ENCODE results near the gene LETMD1.
A peak's percentile ranks its signal among the peaks of the same experiment; 100 is the strongest.
"Not testable (repeated sequence)": the region's sequence is repeated elsewhere in the genome, so short reads cannot be mapped to it uniquely, and the experiment has no call there.

The LETMD1 gene

GRCh38 chr12:51047655-51048540, at the start of gene LETMD1:
Gene LETMD1, plus strand, starts transcription at chr12:51048327. Its CDS starts 30 bp downstream, at chr12:51048357.
- DNase-seq: peak; percentile 100

GRCh38 chr12:50999093-50999492, 49.0 kb upstream of the LETMD1 start:
- DNase-seq: no peak

- peak; percentile 65 for DNase-seq
These were observed 47.9 kb upstream of the LETMD1 start for GRCh38 chr12:51000245-51000644.

GRCh38 chr12:51001799-51002198, 46.3 kb upstream of the LETMD1 start:
- DNase-seq: no peak

GRCh38 chr12:51004504-51004903, 43.6 kb upstream of the LETMD1 start:
- no peak for DNase-seq

- no peak for DNase-seq
These were observed 43.1 kb upstream of the LETMD1 start for GRCh38 chr12:51005030-51005429.

GRCh38 chr12:51005671-51006070, 42.5 kb upstream of the LETMD1 start:
- DNase-seq: no peak

GRCh38 chr12:51008329-51009055, 39.6 kb upstream of the LETMD1 start:
- no peak for DNase-seq

GRCh38 chr12:51009056-51009440, 39.1 kb upstream of the LETMD1 start:
- DNase-seq: peak; percentile 34

- no peak for DNase-seq
These were observed 36.2 kb upstream of the LETMD1 start for GRCh38 chr12:51011955-51012354.

- DNase-seq: no peak
These were observed 35.4 kb upstream of the LETMD1 start for GRCh38 chr12:51012570-51013236.

- DNase-seq: no peak
These were observed 34.7 kb upstream of the LETMD1 start for GRCh38 chr12:51013441-51013840.

GRCh38 chr12:51014467-51014866, 33.7 kb upstream of the LETMD1 start:
- not testable (repeated sequence) for DNase-seq

GRCh38 chr12:51017452-51017851, 30.7 kb upstream of the LETMD1 start:
- no peak for DNase-seq

- DNase-seq: no peak
These were observed 29.2 kb upstream of the LETMD1 start for GRCh38 chr12:51018956-51019355.

- DNase-seq: no peak
These were observed 28.2 kb upstream of the LETMD1 start for GRCh38 chr12:51019927-51020326.

GRCh38 chr12:51020448-51021182, 27.5 kb upstream of the LETMD1 start:
- DNase-seq: no peak

GRCh38 chr12:51021694-51022093, 26.4 kb upstream of the LETMD1 start:
- no peak for DNase-seq

- DNase-seq: no peak
These were observed 24.3 kb upstream of the LETMD1 start for GRCh38 chr12:51023625-51024382.

- no peak for DNase-seq
These were observed 22.7 kb upstream of the LETMD1 start for GRCh38 chr12:51025338-51025835.

GRCh38 chr12:51025836-51026638, 22.1 kb upstream of the LETMD1 start, which contains the start of gene SLC11A2:
Gene SLC11A2, minus strand, starts transcription at chr12:51026384. Its CDS starts 15,656 bp downstream, at chr12:51010728.
- DNase-seq: peak; percentile 100
